ENCODE results near the gene GTF2B. TPM values are rescaled to one million over a fixed set of nuclear protein-coding genes. Genes with fewer than 3 reads are reported as not detected.

The GTF2B gene
- total RNA-seq, 2 experiments from 2014 or later: 38.6 to 43.6 TPM

- no peaks in the 10 kb centered on the region for H3K9me3 Mint-ChIP-seq
- H3K27me3 Mint-ChIP-seq: no peaks in the 10 kb centered on the region
- DNase-seq: no peak
- no peak overlapping the region for H3K27ac Mint-ChIP-seq
- CTCF ChIA-PET: no interaction called here
- no peak overlapping the region for H3K4me3 Mint-ChIP-seq
- H3K36me3 Mint-ChIP-seq (ENCODE audit: low read depth): peaks cover 27% of the 10 kb centered on the region
- no peaks in the 10 kb centered on the region for H3K4me1 Mint-ChIP-seq
- POLR2A ChIA-PET: no interaction called here
Observed at GRCh38 chr1:88812366-88812765, 79.0 kb downstream of the GTF2B start.

GRCh38 chr1:88803444-88803843, 87.9 kb downstream of the GTF2B start:
- CTCF ChIA-PET: no interaction called here
- Mint-ChIP-seq H3K27ac (no peak overlapping the region), H3K4me3 (no peak overlapping the region), H3K36me3 (ENCODE audit: low read depth) (peaks cover 46% of the 10 kb centered on the region), H3K27me3 (no peaks in the 10 kb centered on the region), H3K9me3 (peaks cover 10% of the 10 kb centered on the region), H3K4me1 (peaks cover 18% of the 10 kb centered on the region)
- DNase-seq: no peak
- POLR2A ChIA-PET: no interaction called here

GRCh38 chr1:88802950-88803349, 88.4 kb downstream of the GTF2B start:
- H3K4me3 Mint-ChIP-seq: no peak overlapping the region
- peaks cover 10% of the 10 kb centered on the region for H3K9me3 Mint-ChIP-seq
- H3K36me3 Mint-ChIP-seq (ENCODE audit: low read depth): peaks cover 48% of the 10 kb centered on the region
- peaks cover 18% of the 10 kb centered on the region for H3K4me1 Mint-ChIP-seq
- no peak for DNase-seq
- ChIA-PET POLR2A (no interaction called here), CTCF (no interaction called here)
- H3K27ac Mint-ChIP-seq: no peak overlapping the region
- H3K27me3 Mint-ChIP-seq: no peaks in the 10 kb centered on the region

Other genes with a start within 250 kb of the GTF2B start
- gene PKN2, start 207.3 kb downstream of the GTF2B start, total RNA-seq: 10 to 100 TPM; 26.6 to 30.7 TPM
- gene KYAT3, start 101.1 kb upstream of the GTF2B start, total RNA-seq: 10 to 100 TPM; 31.4 to 36.2 TPM
- gene RBMXL1, start 101.1 kb upstream of the GTF2B start, total RNA-seq: 10 to 100 TPM; 20.0 to 22.5 TPM
- 10 to 100 TPM; 39.2 to 39.7 TPM for gene GBP3, start 131.3 kb upstream of the GTF2B start, total RNA-seq
- gene GBP1, start 173.6 kb upstream of the GTF2B start, total RNA-seq: 100 to 1,000 TPM; 272 to 292 TPM
- gene GBP2, start 234.5 kb upstream of the GTF2B start, total RNA-seq: 100 to 1,000 TPM; 237 to 270 TPM